ENCODE data around the gene PRKCZ. TPM values are rescaled to one million over a fixed set of nuclear protein-coding genes. Genes with fewer than 3 reads are reported as not detected.

Gene PRKCZ
- total RNA-seq, 1 donor from 2014 or later, result 33.4 TPM

DNA sequence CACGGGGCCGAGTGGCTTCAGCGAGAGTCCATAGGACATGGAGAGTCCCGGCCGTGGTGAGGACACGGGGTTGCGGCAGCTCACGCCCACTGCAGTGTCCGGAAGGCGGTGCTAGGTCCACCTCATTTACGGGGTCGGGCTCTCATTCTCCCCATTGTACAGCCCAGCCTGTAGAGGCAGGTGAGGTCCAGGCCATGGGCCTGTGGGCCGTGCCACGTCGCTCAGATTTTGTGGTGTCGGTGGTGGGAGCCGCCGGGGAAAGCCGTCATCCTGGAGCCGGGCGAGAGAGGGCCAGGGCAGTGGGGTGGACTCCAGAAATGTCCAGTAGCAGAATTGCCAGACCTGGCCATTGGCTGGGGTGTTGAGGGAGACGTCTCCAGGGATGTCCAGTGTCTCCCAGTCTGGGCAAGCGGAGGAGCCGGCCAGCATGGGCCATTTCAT, 59.4 kb downstream of the PRKCZ start:
- Mint-ChIP-seq H3K9me3 (no peaks in the 10 kb centered on the region), H3K36me3 (no peaks in the 10 kb centered on the region), H3K4me3 (no peak overlapping the region), H3K27me3 (ENCODE audit: insufficient read depth, low read depth) (peaks cover 12% of the 10 kb centered on the region), H3K4me1 (peaks cover 5% of the 10 kb centered on the region), H3K27ac (no peak overlapping the region)
- no peaks in the 10 kb centered on the region for H3K36me3 ChIP-seq
- no peaks in the 10 kb centered on the region for H3K4me1 ChIP-seq
- no peaks in the 10 kb centered on the region for H3K9me3 ChIP-seq (ENCODE audit: low read depth)
- no peak for DNase-seq (ENCODE audit: low spot score)
- TF ChIP-seq EZH2 (IDR thresholded peaks at IDR 0.05) (no peak), CTCF (IDR thresholded peaks at IDR 0.05) (no peak), EZH2phosphoT487 (IDR thresholded peaks at IDR 0.05) (no peak)
- H3K27me3 ChIP-seq, result no peaks in the 10 kb centered on the region
- H3K4me3 ChIP-seq, result no peak overlapping the region
- no peak overlapping the region for H3K9ac ChIP-seq
- no peaks in the 10 kb centered on the region for H3F3A ChIP-seq (ENCODE audit: low read depth)
- H3K27ac ChIP-seq, result no peak overlapping the region
- H3K4me2 ChIP-seq, result no peak overlapping the region
- no peak overlapping the region for H2AFZ ChIP-seq (replicated peaks)
- H4K20me1 ChIP-seq (ENCODE audit: low read depth), result peaks cover 12% of the 10 kb centered on the region
- no peaks in the 10 kb centered on the region for H3K79me2 ChIP-seq (ENCODE audit: low read depth)

GRCh38 chr1:2110191-2110737, 60.1 kb downstream of the PRKCZ start:
- Histone ChIP-seq H2AFZ (replicated peaks) (no peak overlapping the region), H3K9ac (no peak overlapping the region), H3K4me3 (no peak overlapping the region), H3F3A (ENCODE audit: low read depth) (peaks cover 5% of the 10 kb centered on the region), H4K20me1 (ENCODE audit: low read depth) (peaks cover 15% of the 10 kb centered on the region), H3K4me2 (no peak overlapping the region), H3K4me1 (peaks cover 3% of the 10 kb centered on the region), H3K79me2 (ENCODE audit: low read depth) (no peaks in the 10 kb centered on the region), H3K36me3 (no peaks in the 10 kb centered on the region), H3K27ac (no peak overlapping the region), H3K9me3 (ENCODE audit: low read depth) (no peaks in the 10 kb centered on the region), H3K27me3 (no peaks in the 10 kb centered on the region)
- Mint-ChIP-seq H3K9me3 (no peaks in the 10 kb centered on the region), H3K4me1 (peaks cover 6% of the 10 kb centered on the region), H3K4me3 (no peak overlapping the region), H3K27me3 (ENCODE audit: insufficient read depth, low read depth) (peaks cover 11% of the 10 kb centered on the region), H3K36me3 (no peaks in the 10 kb centered on the region), H3K27ac (no peak overlapping the region)
- no peak for TF ChIP-seq EZH2phosphoT487 (IDR thresholded peaks at IDR 0.05)
- TF ChIP-seq CTCF (IDR thresholded peaks at IDR 0.05), result no peak
- no peak for TF ChIP-seq EZH2 (IDR thresholded peaks at IDR 0.05)
- DNase-seq (ENCODE audit: low spot score), result no peak

GRCh38 chr1:2110738-2111673, 60.8 kb downstream of the PRKCZ start:
- Histone ChIP-seq H3K9ac (no peak overlapping the region), H3K27me3 (no peaks in the 10 kb centered on the region), H4K20me1 (ENCODE audit: low read depth) (peaks cover 22% of the 10 kb centered on the region), H3K4me2 (no peak overlapping the region), H3K27ac (no peak overlapping the region), H2AFZ (replicated peaks) (no peak overlapping the region), H3K9me3 (ENCODE audit: low read depth) (no peaks in the 10 kb centered on the region), H3K4me1 (peaks cover 10% of the 10 kb centered on the region), H3K4me3 (no peak overlapping the region), H3K36me3 (no peaks in the 10 kb centered on the region), H3K79me2 (ENCODE audit: low read depth) (no peaks in the 10 kb centered on the region), H3F3A (ENCODE audit: low read depth) (peaks cover 12% of the 10 kb centered on the region)
- DNase-seq (ENCODE audit: low spot score), result no peak
- H3K4me1 Mint-ChIP-seq, result peaks cover 13% of the 10 kb centered on the region
- no peak for TF ChIP-seq CTCF (IDR thresholded peaks at IDR 0.05)
- TF ChIP-seq EZH2 (IDR thresholded peaks at IDR 0.05), result no peak
- no peak for TF ChIP-seq EZH2phosphoT487 (IDR thresholded peaks at IDR 0.05)
- H3K36me3 Mint-ChIP-seq, result no peaks in the 10 kb centered on the region
- H3K9me3 Mint-ChIP-seq, result no peaks in the 10 kb centered on the region
- no peak overlapping the region for H3K4me3 Mint-ChIP-seq
- H3K27ac Mint-ChIP-seq, result no peak overlapping the region
- H3K27me3 Mint-ChIP-seq (ENCODE audit: insufficient read depth, low read depth), result peaks cover 14% of the 10 kb centered on the region

Data from neural progenitor cell (in vitro differentiated cells).